ENCODE data around the gene BCAR3.

BCAR3 gene

GRCh38 chr1:93608187-93609109 is 73.2 kb downstream of the BCAR3 start:
- Histone ChIP-seq H3K27me3 (ENCODE audit: low read depth, low read length) (no peaks in the 10 kb centered on the region), H3K4me3 (ENCODE audit: low read depth in 1 of 2, low read length in 2 of 2) (no peak overlapping the region), H3K4me1 (ENCODE audit: control insufficient read depth in 1 of 2, insufficient read depth in 2 of 2, low read length in 2 of 2) (peaks cover 15 to 17% of the 10 kb centered on the region in 2 donors), H3K27ac (ENCODE audit: low read length) (no peak overlapping the region), H3K36me3 (ENCODE audit: control insufficient read depth in 1 of 2, insufficient read depth in 2 of 2, low read length in 2 of 2) (no peaks in the 10 kb centered on the region), H3K9me3 (ENCODE audit: control insufficient read depth in 1 of 2, low read length in 2 of 2) (no peaks in the 10 kb centered on the region)

GRCh38 chr1:93607814-93608186 is 73.8 kb downstream of the BCAR3 start:
- no peaks in the 10 kb centered on the region for H3K36me3 ChIP-seq (ENCODE audit: control insufficient read depth in 1 of 2, insufficient read depth in 2 of 2, low read length in 2 of 2)
- peaks cover 14 to 17% of the 10 kb centered on the region in 2 donors for H3K4me1 ChIP-seq (ENCODE audit: control insufficient read depth in 1 of 2, insufficient read depth in 2 of 2, low read length in 2 of 2)
- no peaks in the 10 kb centered on the region for H3K9me3 ChIP-seq (ENCODE audit: control insufficient read depth in 1 of 2, low read length in 2 of 2)
- no peak overlapping the region for H3K4me3 ChIP-seq (ENCODE audit: low read depth in 1 of 2, low read length in 2 of 2)
- no peak overlapping the region for H3K27ac ChIP-seq (ENCODE audit: low read length)
- no peaks in the 10 kb centered on the region for H3K27me3 ChIP-seq (ENCODE audit: low read depth, low read length)

GRCh38 chr1:93605812-93606512 is 75.7 kb downstream of the BCAR3 start:
- Histone ChIP-seq H3K27ac (ENCODE audit: low read length) (no peak overlapping the region), H3K27me3 (ENCODE audit: low read depth, low read length) (no peaks in the 10 kb centered on the region), H3K4me3 (ENCODE audit: low read depth in 1 of 2, low read length in 2 of 2) (no peak overlapping the region), H3K4me1 (ENCODE audit: control insufficient read depth in 1 of 2, insufficient read depth in 2 of 2, low read length in 2 of 2) (peaks cover 14 to 17% of the 10 kb centered on the region in 2 donors), H3K9me3 (ENCODE audit: control insufficient read depth in 1 of 2, low read length in 2 of 2) (no peaks in the 10 kb centered on the region), H3K36me3 (ENCODE audit: control insufficient read depth in 1 of 2, insufficient read depth in 2 of 2, low read length in 2 of 2) (no peaks in the 10 kb centered on the region)

- H3K4me1 ChIP-seq (ENCODE audit: control insufficient read depth in 1 of 2, insufficient read depth in 2 of 2, low read length in 2 of 2), result peaks cover 14 to 17% of the 10 kb centered on the region in 2 donors
Observed at GRCh38 chr1:93605026-93605568, 76.5 kb downstream of the BCAR3 start.

GRCh38 chr1:93604411-93604810 is 77.2 kb downstream of the BCAR3 start:
- no peaks in the 10 kb centered on the region for H3K9me3 ChIP-seq (ENCODE audit: control insufficient read depth in 1 of 2, low read length in 2 of 2)
- no peak overlapping the region for H3K27ac ChIP-seq (ENCODE audit: low read length)
- no peaks in the 10 kb centered on the region for H3K27me3 ChIP-seq (ENCODE audit: low read depth, low read length)
- no peak overlapping the region for H3K4me3 ChIP-seq (ENCODE audit: low read depth in 1 of 2, low read length in 2 of 2)
- peaks cover 14 to 17% of the 10 kb centered on the region in 2 donors for H3K4me1 ChIP-seq (ENCODE audit: control insufficient read depth in 1 of 2, insufficient read depth in 2 of 2, low read length in 2 of 2)
- no peaks in the 10 kb centered on the region for H3K36me3 ChIP-seq (ENCODE audit: control insufficient read depth in 1 of 2, insufficient read depth in 2 of 2, low read length in 2 of 2)

More at GRCh38 chr1:93605026-93605568, 76.5 kb downstream of the BCAR3 start:
- Histone ChIP-seq H3K36me3 (ENCODE audit: control insufficient read depth in 1 of 2, insufficient read depth in 2 of 2, low read length in 2 of 2) (no peaks in the 10 kb centered on the region), H3K27ac (ENCODE audit: low read length) (no peak overlapping the region), H3K4me3 (ENCODE audit: low read depth in 1 of 2, low read length in 2 of 2) (no peak overlapping the region), H3K27me3 (ENCODE audit: low read depth, low read length) (no peaks in the 10 kb centered on the region), H3K9me3 (ENCODE audit: control insufficient read depth in 1 of 2, low read length in 2 of 2) (no peaks in the 10 kb centered on the region)

- no peak overlapping the region for H3K4me3 ChIP-seq (ENCODE audit: low read depth in 1 of 2, low read length in 2 of 2)
- peaks cover 11 to 14% of the 10 kb centered on the region in 2 donors for H3K4me1 ChIP-seq (ENCODE audit: control insufficient read depth in 1 of 2, insufficient read depth in 2 of 2, low read length in 2 of 2)
- no peaks in the 10 kb centered on the region for H3K27me3 ChIP-seq (ENCODE audit: low read depth, low read length)
- no peaks in the 10 kb centered on the region for H3K36me3 ChIP-seq (ENCODE audit: control insufficient read depth in 1 of 2, insufficient read depth in 2 of 2, low read length in 2 of 2)
- no peak overlapping the region for H3K27ac ChIP-seq (ENCODE audit: low read length)
- H3K9me3 ChIP-seq (ENCODE audit: control insufficient read depth in 1 of 2, low read length in 2 of 2), result no peaks in the 10 kb centered on the region
Observed at GRCh38 chr1:93603601-93604000, 78.0 kb downstream of the BCAR3 start.

GRCh38 chr1:93603106-93603505 is 78.5 kb downstream of the BCAR3 start:
- Histone ChIP-seq H3K36me3 (ENCODE audit: control insufficient read depth in 1 of 2, insufficient read depth in 2 of 2, low read length in 2 of 2) (no peaks in the 10 kb centered on the region), H3K27me3 (ENCODE audit: low read depth, low read length) (no peaks in the 10 kb centered on the region), H3K4me1 (ENCODE audit: control insufficient read depth in 1 of 2, insufficient read depth in 2 of 2, low read length in 2 of 2) (peaks cover 11 to 14% of the 10 kb centered on the region in 2 donors), H3K9me3 (ENCODE audit: control insufficient read depth in 1 of 2, low read length in 2 of 2) (no peaks in the 10 kb centered on the region), H3K4me3 (ENCODE audit: low read depth in 1 of 2, low read length in 2 of 2) (no peak overlapping the region), H3K27ac (ENCODE audit: low read length) (no peak overlapping the region)

GRCh38 chr1:93602101-93602500 is 79.5 kb downstream of the BCAR3 start:
- no peak overlapping the region for H3K27ac ChIP-seq (ENCODE audit: low read length)
- H3K36me3 ChIP-seq (ENCODE audit: control insufficient read depth in 1 of 2, insufficient read depth in 2 of 2, low read length in 2 of 2), result no peaks in the 10 kb centered on the region
- H3K9me3 ChIP-seq (ENCODE audit: control insufficient read depth in 1 of 2, low read length in 2 of 2), result no peaks in the 10 kb centered on the region
- H3K27me3 ChIP-seq (ENCODE audit: low read depth, low read length), result no peaks in the 10 kb centered on the region
- H3K4me1 ChIP-seq (ENCODE audit: control insufficient read depth in 1 of 2, insufficient read depth in 2 of 2, low read length in 2 of 2), result peaks cover 14% of the 10 kb centered on the region in 2 donors
- H3K4me3 ChIP-seq (ENCODE audit: low read depth in 1 of 2, low read length in 2 of 2), result no peak overlapping the region

GRCh38 chr1:93601686-93602085 is 80.0 kb downstream of the BCAR3 start:
- Histone ChIP-seq H3K9me3 (ENCODE audit: control insufficient read depth in 1 of 2, low read length in 2 of 2) (no peaks in the 10 kb centered on the region), H3K36me3 (ENCODE audit: control insufficient read depth in 1 of 2, insufficient read depth in 2 of 2, low read length in 2 of 2) (no peaks in the 10 kb centered on the region), H3K27me3 (ENCODE audit: low read depth, low read length) (no peaks in the 10 kb centered on the region), H3K27ac (ENCODE audit: low read length) (no peak overlapping the region), H3K4me1 (ENCODE audit: control insufficient read depth in 1 of 2, insufficient read depth in 2 of 2, low read length in 2 of 2) (peaks cover 14% of the 10 kb centered on the region in 2 donors), H3K4me3 (ENCODE audit: low read depth in 1 of 2, low read length in 2 of 2) (no peak overlapping the region)

- H3K27ac ChIP-seq (ENCODE audit: low read length), result no peak overlapping the region
Observed at GRCh38 chr1:93600663-93601062, 81.0 kb downstream of the BCAR3 start.

GRCh38 chr1:93599479-93599878 is 82.2 kb downstream of the BCAR3 start:
- H3K36me3 ChIP-seq (ENCODE audit: control insufficient read depth in 1 of 2, insufficient read depth in 2 of 2, low read length in 2 of 2), result no peaks in the 10 kb centered on the region
- no peak overlapping the region for H3K27ac ChIP-seq (ENCODE audit: low read length)
- peaks cover 0 to 28% of the 10 kb centered on the region in 2 donors for H3K4me1 ChIP-seq (ENCODE audit: control insufficient read depth in 1 of 2, insufficient read depth in 2 of 2, low read length in 2 of 2)
- H3K9me3 ChIP-seq (ENCODE audit: control insufficient read depth in 1 of 2, low read length in 2 of 2), result no peaks in the 10 kb centered on the region
- no peaks in the 10 kb centered on the region for H3K27me3 ChIP-seq (ENCODE audit: low read depth, low read length)
- no peak overlapping the region for H3K4me3 ChIP-seq (ENCODE audit: low read depth in 1 of 2, low read length in 2 of 2)

More at GRCh38 chr1:93600663-93601062, 81.0 kb downstream of the BCAR3 start:
- Histone ChIP-seq H3K27me3 (ENCODE audit: low read depth, low read length) (no peaks in the 10 kb centered on the region), H3K9me3 (ENCODE audit: control insufficient read depth in 1 of 2, low read length in 2 of 2) (no peaks in the 10 kb centered on the region), H3K4me3 (ENCODE audit: low read depth in 1 of 2, low read length in 2 of 2) (no peak overlapping the region), H3K4me1 (ENCODE audit: control insufficient read depth in 1 of 2, insufficient read depth in 2 of 2, low read length in 2 of 2) (peaks cover 10 to 21% of the 10 kb centered on the region in 2 donors), H3K36me3 (ENCODE audit: control insufficient read depth in 1 of 2, insufficient read depth in 2 of 2, low read length in 2 of 2) (no peaks in the 10 kb centered on the region)

All from muscle layer of duodenum (tissue), 2 donors.